Measurements from ENCODE around the gene ILF3.
A peak's percentile ranks its signal among the peaks of the same experiment; 100 is the strongest.
"Not testable (repeated sequence)": the region's sequence is repeated elsewhere in the genome, so short reads cannot be mapped to it uniquely, and the experiment has no call there.

ILF3 gene

GRCh38 chr19:10643172-10643967 lies 10.8 kb upstream of the ILF3 start:
- DNase-seq = no peak

GRCh38 chr19:10643968-10644259 lies 10.2 kb upstream of the ILF3 start:
- no peak for DNase-seq

GRCh38 chr19:10644260-10645007 lies 9.7 kb upstream of the ILF3 start:
- peak; percentile 86 for DNase-seq

DNA sequence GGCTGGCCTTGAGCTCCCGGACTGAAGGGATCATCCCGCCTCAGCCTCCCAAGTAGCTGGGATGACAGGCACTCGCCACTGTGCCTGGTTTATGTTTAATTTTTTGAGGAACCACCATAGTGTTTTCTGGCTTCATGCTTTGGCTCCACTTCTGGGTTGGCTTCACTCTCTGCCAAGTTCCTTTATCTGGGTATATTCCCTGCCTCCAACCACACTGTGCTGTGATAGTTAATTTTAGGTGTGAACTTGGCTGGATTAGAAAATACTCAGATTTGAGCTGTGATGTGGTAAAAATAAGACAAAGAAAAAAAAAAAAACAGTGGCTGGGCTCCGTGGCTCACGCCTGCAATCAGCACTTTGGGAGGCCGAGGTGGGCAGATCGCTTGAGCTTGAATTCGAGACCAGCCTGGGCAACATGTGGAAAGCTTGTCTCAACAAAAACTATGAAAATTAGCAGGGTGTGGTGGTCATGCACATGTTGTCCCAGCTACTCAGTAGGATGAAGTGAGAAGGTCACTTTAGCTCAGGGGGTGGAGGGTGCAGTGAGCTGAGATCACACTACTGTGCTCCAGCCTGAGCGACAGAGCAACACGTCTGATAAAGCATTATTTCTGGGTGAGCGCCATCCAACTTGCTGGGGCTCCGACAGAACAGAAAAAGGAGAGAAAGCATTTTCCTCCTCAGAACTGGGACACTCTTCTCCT lies 7.5 kb upstream of the ILF3 start:
- no peak for DNase-seq

DNA sequence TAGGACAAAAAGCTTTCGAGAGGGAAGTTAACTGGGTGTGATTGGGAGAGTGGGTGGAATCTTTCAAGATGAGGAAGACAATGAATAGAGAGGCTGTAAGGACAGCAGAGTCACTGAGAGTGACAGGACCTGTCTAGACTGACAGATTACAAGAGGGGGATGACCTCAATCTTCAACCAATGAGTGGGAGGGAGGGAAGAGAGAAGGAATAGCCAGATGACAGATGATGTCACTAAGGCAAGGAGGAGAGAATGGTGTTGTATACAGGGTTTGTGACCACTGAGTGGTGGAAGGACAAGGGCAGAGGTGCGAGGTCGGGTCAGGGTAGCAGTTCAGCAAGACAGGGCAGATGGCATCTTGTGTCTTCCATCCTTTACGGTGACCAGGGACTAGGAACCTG lies 5.8 kb upstream of the ILF3 start:
- DNase-seq = peak; percentile 85

- no peak for DNase-seq
These were observed 2.3 kb upstream of the ILF3 start for GRCh38 chr19:10651851-10652250.

- DNase-seq = no peak
These were observed 739 bp upstream of the ILF3 start for GRCh38 chr19:10653482-10653731.

GRCh38 chr19:10654610-10655456 lies 687 bp downstream of the ILF3 start:
- peak; percentile 61 for DNase-seq

- DNase-seq = peak; percentile 36
These were observed 1.5 kb downstream of the ILF3 start for GRCh38 chr19:10655457-10656312.

- DNase-seq = no peak
These were observed 6.2 kb downstream of the ILF3 start for GRCh38 chr19:10660346-10660745.

GRCh38 chr19:10661946-10662345 lies 7.8 kb downstream of the ILF3 start:
- no peak for DNase-seq

- no peak for DNase-seq
These were observed 8.5 kb downstream of the ILF3 start for GRCh38 chr19:10662384-10663251.

GRCh38 chr19:10663252-10663563 lies 9.1 kb downstream of the ILF3 start:
- DNase-seq = not testable (repeated sequence)

DNA sequence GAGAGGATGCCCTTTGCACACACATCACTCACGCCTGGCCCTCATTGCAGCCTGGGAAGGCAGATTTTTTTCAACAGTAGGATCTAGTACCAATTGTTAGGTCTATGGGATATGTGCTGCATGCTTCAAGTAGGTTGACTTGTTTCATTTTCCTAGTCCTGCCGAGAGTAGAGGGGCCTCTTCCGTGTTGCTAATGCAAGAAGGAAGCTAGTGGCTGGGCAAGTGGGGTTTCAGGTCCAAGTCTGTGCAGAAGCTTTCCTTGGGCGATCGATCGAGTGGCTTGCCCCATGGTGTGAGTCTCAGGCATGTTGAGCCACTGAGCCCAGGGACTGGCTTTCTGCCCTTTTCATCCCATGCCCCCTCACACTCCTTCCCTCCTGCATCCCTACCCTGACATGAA lies 13.7 kb downstream of the ILF3 start:
- DNase-seq = no peak

DNA sequence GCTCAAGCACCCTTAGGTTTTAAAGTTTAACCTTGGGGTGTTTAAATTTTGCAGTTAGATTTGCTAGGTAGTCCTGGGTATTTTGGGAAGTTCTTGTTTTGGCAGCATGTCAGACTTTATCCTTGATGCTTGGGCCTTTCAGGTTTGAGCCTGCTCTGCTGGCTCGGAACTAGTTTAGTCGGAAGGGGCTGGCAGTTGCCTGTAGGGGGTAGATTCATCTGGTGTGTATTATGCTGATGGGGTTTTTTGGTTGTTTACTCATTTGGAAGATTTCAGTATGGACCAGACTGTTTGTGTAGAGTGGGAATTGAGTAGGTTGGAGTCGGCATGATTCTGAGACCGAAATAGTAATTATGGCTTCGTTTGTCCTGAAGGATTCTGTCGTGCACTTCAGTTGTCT lies 15.1 kb downstream of the ILF3 start:
- DNase-seq = no peak

- no peak for DNase-seq
These were observed 16.0 kb downstream of the ILF3 start for GRCh38 chr19:10670182-10670581.

- no peak for DNase-seq
These were observed 17.0 kb downstream of the ILF3 start for GRCh38 chr19:10670876-10671804.

- DNase-seq = not testable (repeated sequence)
These were observed 17.8 kb downstream of the ILF3 start for GRCh38 chr19:10671922-10672321.

DNA sequence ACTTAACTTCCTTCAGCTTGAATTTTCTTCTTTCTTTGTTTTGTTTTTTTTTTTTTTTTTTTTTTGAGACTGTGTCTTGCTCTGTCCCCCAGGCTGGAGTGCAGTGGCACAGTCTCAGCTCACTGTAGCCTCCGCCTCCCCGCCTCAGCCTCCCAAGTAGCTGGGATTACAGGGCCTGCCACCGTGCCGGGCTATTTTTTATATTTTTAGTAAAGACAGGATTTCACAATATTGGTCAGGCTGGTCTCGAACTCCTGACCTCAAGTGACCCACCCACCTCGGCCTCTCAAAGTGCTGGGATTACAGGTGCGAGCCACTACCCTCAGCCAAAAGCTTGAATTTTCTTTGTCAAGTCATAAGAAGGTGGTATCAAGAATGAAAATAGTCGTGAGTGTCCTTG lies 21.1 kb downstream of the ILF3 start:
- DNase-seq = not testable (repeated sequence)

GRCh38 chr19:10677751-10678150 lies 23.6 kb downstream of the ILF3 start:
- no peak for DNase-seq

All from suppressor macrophage treated with lipopolysaccharide for 4 hours (primary cell).